CD4-positive, alpha-beta memory T cell (primary cell): ENCODE results near the gene PLVAP. TPM values are rescaled to one million over a fixed set of nuclear protein-coding genes. Genes with fewer than 3 reads are reported as not detected.

Experiments
- CTCF ChIA-PET: fragments of 350-600 bp; sonication (Branson Sonifier 250); formaldehyde crosslinking; loops from one replicate; lab custom pipeline; 2021; ENCODE audit warnings: inconsistent platforms; ENCODE audit not compliant: partially characterized antibody; lab: Charles Lee
- POLR2A ChIA-PET: fragments of 350-600 bp; sonication (Branson Sonifier 250); formaldehyde crosslinking; loops from one replicate; lab custom pipeline; 2021; ENCODE audit not compliant: partially characterized antibody; lab: Charles Lee
- DNase-seq, 5 donors: peaks; one replicate each; pipeline versions ENCODE4 v3.0.0 to v3.0.0-alpha.2; 2020 to 2022; ENCODE audit warnings: mixed read lengths in 1 of 5
- H3K27ac ChIP-seq: one replicate; pipeline ENCODE4 v1.7.0; 2013; ENCODE audit warnings: low read depth, low read length
- H3K27me3 ChIP-seq: 2 replicates; pipeline ENCODE4 v1.7.0; 2013; ENCODE audit warnings: mild to moderate bottlenecking, low read length, moderate library complexity; ENCODE audit not compliant: insufficient read depth
- H3K36me3 ChIP-seq: 2 replicates; pipeline ENCODE4 v1.7.0; 2013; ENCODE audit warnings: mild to moderate bottlenecking, low read length, moderate library complexity; ENCODE audit not compliant: insufficient read depth
- H3K4me1 ChIP-seq: 2 replicates; pipeline ENCODE4 v1.7.0; 2013; ENCODE audit warnings: mild to moderate bottlenecking, low read length, moderate library complexity; ENCODE audit not compliant: insufficient read depth
- H3K4me3 ChIP-seq, 2 donors: one replicate each; pipeline ENCODE4 v1.7.0; 2013; ENCODE audit warnings: low read length in 2 of 2, mild to moderate bottlenecking in 1 of 2
- H3K9me3 ChIP-seq, 2 donors: one replicate each; pipeline ENCODE4 v1.7.0; 2013; ENCODE audit warnings: low read length in 2 of 2, control low read depth in 1 of 2; ENCODE audit not compliant: control insufficient read depth in 1 of 2
- H3K27ac Mint-ChIP-seq, 7 donors: one replicate each; pipeline ENCODE4 v1.8.0; 2020 to 2021; ENCODE audit warnings: mixed read lengths in 7 of 7, mild to moderate bottlenecking in 6 of 7, inconsistent platforms in 3 of 7, moderate library complexity in 3 of 7
- H3K27me3 Mint-ChIP-seq, 2 donors: one replicate each; pipeline ENCODE4 v1.8.0; 2020 to 2021; ENCODE audit warnings: mixed read lengths in 2 of 2
- H3K36me3 Mint-ChIP-seq, 2 donors: one replicate each; pipeline ENCODE4 v1.8.0; 2020 to 2021; ENCODE audit warnings: mixed read lengths in 2 of 2, inconsistent platforms in 1 of 2, mild to moderate bottlenecking in 1 of 2
- H3K4me1 Mint-ChIP-seq, 4 donors: one replicate each; pipeline ENCODE4 v1.8.0; 2020 to 2021; ENCODE audit warnings: mixed read lengths in 4 of 4, mild to moderate bottlenecking in 1 of 4
- H3K4me3 Mint-ChIP-seq, 8 donors: one replicate each; pipeline ENCODE4 v1.8.0; 2020 to 2021; ENCODE audit warnings: mixed read lengths in 8 of 8, mild to moderate bottlenecking in 7 of 8, moderate library complexity in 6 of 8, inconsistent platforms in 3 of 8
- H3K9me3 Mint-ChIP-seq, 8 donors: one replicate each; pipeline ENCODE4 v1.8.0; 2020 to 2021; ENCODE audit warnings: mixed read lengths in 8 of 8, mild to moderate bottlenecking in 5 of 8, inconsistent platforms in 3 of 8, moderate library complexity in 1 of 8
- intact Hi-C: fragments of 100-400 bp; cut with micrococcal nuclease; formaldehyde crosslinking; loops from one replicate; pipeline ENCODE4 v1.15.1; 2023
- polyA plus RNA-seq, 2 donors: library from polyadenylated mRNA; unstranded; fragments of 300-500 nt; fragmentation: Illumina TruSeq; gene quantifications; one replicate each; pipeline ENCODE4 v1.2.3, GENCODE V29; 2021
- total RNA-seq, 2 experiments: library from RNA; stranded (reverse); gene quantifications; one replicate each; pipeline ENCODE4 v1.2.3, GENCODE V29; 2021

The PLVAP gene
- total and polyA plus RNA-seq, 4 experiments from 2014 or later = 0.23 TPM; not detected in 3

GRCh38 chr19:17357724-17358123, 19.4 kb downstream of the PLVAP start:
- H3K36me3 ChIP-seq = no peaks in the 10 kb centered on the region
- intact Hi-C loops = no loop called here
- H3K27me3 ChIP-seq = no peaks in the 10 kb centered on the region
- ChIA-PET CTCF (interaction anchor here (2.5 kb wide), 1 partner anchor 12 kb away, joined by 8 read pairs; no protein-coding TSS in a partner anchor), POLR2A (no interaction called here)
- H3K4me1 Mint-ChIP-seq = no peaks in the 10 kb centered on the region
- no peak for DNase-seq
- no peaks in the 10 kb centered on the region for H3K4me1 ChIP-seq
- no peak overlapping the region for H3K27ac Mint-ChIP-seq
- H3K36me3 Mint-ChIP-seq = no peaks in the 10 kb centered on the region
- no peaks in the 10 kb centered on the region for H3K9me3 ChIP-seq
- H3K9me3 Mint-ChIP-seq = peaks cover 0 to 2% (median 0%) of the 10 kb centered on the region in 8 donors
- H3K4me3 Mint-ChIP-seq = no peak overlapping the region
- peaks cover 0 to 5% of the 10 kb centered on the region in 2 donors for H3K27me3 Mint-ChIP-seq
- no peak overlapping the region for H3K4me3 ChIP-seq
- H3K27ac ChIP-seq = no peak overlapping the region

GRCh38 chr19:17357078-17357666, 20.0 kb downstream of the PLVAP start:
- H3K4me1 ChIP-seq = no peaks in the 10 kb centered on the region
- ChIA-PET POLR2A (no interaction called here), CTCF (interaction anchor here (2.5 kb wide), 1 partner anchor 12 kb away, joined by 8 read pairs; no protein-coding TSS in a partner anchor)
- no peaks in the 10 kb centered on the region for H3K27me3 ChIP-seq
- no peak for DNase-seq
- Mint-ChIP-seq H3K36me3 (no peaks in the 10 kb centered on the region), H3K27me3 (peaks cover 0 to 6% of the 10 kb centered on the region in 2 donors), H3K27ac (no peak overlapping the region), H3K4me3 (no peak overlapping the region), H3K9me3 (peaks cover 0 to 2% (median 0%) of the 10 kb centered on the region in 8 donors), H3K4me1 (no peaks in the 10 kb centered on the region)
- H3K36me3 ChIP-seq = no peaks in the 10 kb centered on the region
- H3K4me3 ChIP-seq = no peak overlapping the region
- intact Hi-C loops = no loop called here
- no peak overlapping the region for H3K27ac ChIP-seq
- H3K9me3 ChIP-seq = no peaks in the 10 kb centered on the region

GRCh38 chr19:17353386-17353785, 23.8 kb downstream of the PLVAP start:
- Mint-ChIP-seq H3K4me1 (peaks cover 0 to 5% (median 1%) of the 10 kb centered on the region in 4 donors), H3K27me3 (peaks cover 7 to 17% of the 10 kb centered on the region in 2 donors), H3K27ac (peak overlapping the region in 1 of 7 donors; percentile 15), H3K4me3 (no peak overlapping the region), H3K36me3 (no peaks in the 10 kb centered on the region), H3K9me3 (peaks cover 0 to 2% (median 0%) of the 10 kb centered on the region in 8 donors)
- Histone ChIP-seq H3K36me3 (no peaks in the 10 kb centered on the region), H3K4me1 (no peaks in the 10 kb centered on the region), H3K9me3 (no peaks in the 10 kb centered on the region), H3K27me3 (no peaks in the 10 kb centered on the region), H3K4me3 (no peak overlapping the region), H3K27ac (no peak overlapping the region)
- ChIA-PET POLR2A (no interaction called here), CTCF (no interaction called here)
- intact Hi-C loops = no loop called here
- DNase-seq = no peak

DNA sequence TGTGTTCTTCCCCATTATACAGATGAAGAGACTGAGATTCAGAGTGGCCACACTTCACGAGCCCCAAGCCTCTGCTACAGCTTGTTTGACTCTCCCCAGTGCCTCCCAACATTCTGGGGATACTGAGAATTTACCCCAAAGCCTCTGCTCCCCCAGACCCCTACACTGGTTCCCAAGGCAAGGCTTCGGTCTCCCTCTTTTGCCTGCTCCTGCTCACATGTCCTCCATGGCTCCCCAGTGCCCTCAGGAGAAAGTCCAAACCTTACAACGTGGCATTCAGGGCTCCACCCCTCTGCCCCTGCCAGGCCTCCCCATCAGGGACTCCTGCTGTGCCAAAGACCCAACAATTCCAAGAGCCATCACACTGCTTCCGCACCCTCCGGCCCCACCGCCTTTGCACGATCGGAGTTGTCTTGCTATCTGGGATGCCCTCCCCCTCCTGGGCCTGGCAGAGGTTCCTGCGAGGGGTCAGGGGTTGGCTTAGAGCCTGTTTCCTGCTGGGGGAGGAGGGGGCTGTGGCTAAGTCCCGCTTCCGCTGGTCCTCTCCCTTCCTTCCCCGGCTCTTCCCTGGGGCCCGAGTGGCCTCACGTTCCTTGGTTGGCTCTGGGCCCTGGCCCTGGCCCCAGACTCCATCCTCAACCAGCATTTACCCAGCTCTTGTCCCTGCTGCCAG, 24.4 kb downstream of the PLVAP start:
- H3K4me3 Mint-ChIP-seq = no peak overlapping the region
- H3K9me3 Mint-ChIP-seq = peaks cover 0 to 2% (median 0%) of the 10 kb centered on the region in 8 donors
- H3K4me1 Mint-ChIP-seq = peaks cover 0 to 5% (median 1%) of the 10 kb centered on the region in 4 donors
- no peak overlapping the region for H3K27ac ChIP-seq
- no peaks in the 10 kb centered on the region for H3K4me1 ChIP-seq
- peaks cover 10 to 19% of the 10 kb centered on the region in 2 donors for H3K27me3 Mint-ChIP-seq
- intact Hi-C loops = no loop called here
- H3K27me3 ChIP-seq = no peaks in the 10 kb centered on the region
- H3K36me3 ChIP-seq = no peaks in the 10 kb centered on the region
- POLR2A ChIA-PET = no interaction called here
- H3K9me3 ChIP-seq = no peaks in the 10 kb centered on the region
- no peak overlapping the region for H3K4me3 ChIP-seq
- no peaks in the 10 kb centered on the region for H3K36me3 Mint-ChIP-seq
- no peak for DNase-seq
- no peak overlapping the region for H3K27ac Mint-ChIP-seq
- CTCF ChIA-PET = no interaction called here

DNA sequence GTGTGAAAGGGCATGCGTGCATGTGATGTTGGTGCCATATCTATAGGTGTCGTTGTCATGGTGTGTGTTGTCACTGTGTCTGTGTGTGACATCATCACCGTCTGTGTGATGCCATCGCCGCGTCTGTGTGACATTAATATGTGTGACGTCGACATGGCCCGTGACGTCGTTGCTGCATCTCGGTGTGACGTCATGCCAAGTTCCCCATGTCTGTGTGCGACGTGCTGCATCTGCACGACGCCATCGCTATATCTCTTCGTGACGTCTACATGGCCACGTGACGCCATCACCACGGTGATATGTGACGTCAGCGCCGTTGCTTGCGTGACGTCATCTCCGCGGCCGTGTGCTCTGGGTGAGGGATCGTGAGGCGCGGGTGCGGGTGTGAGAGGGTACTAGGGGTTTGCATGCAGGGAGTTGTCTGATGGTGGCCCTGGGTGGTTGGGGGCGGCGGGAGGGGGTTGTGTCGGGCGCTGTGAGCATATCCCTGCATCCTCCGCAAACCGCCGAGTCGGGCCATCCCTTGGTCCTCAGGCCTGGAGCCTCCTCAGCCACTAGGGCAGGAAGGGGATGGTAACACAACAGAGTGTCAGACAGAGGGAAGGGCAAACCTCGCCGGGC, 25.2 kb downstream of the PLVAP start:
- POLR2A ChIA-PET = no interaction called here
- H3K9me3 ChIP-seq = no peaks in the 10 kb centered on the region
- CTCF ChIA-PET = no interaction called here
- no peaks in the 10 kb centered on the region for H3K36me3 ChIP-seq
- Mint-ChIP-seq H3K4me1 (peaks cover 0 to 5% (median 1%) of the 10 kb centered on the region in 4 donors), H3K27ac (no peak overlapping the region), H3K9me3 (peaks cover 0 to 2% (median 0%) of the 10 kb centered on the region in 8 donors), H3K27me3 (peaks cover 10 to 22% of the 10 kb centered on the region in 2 donors), H3K36me3 (no peaks in the 10 kb centered on the region), H3K4me3 (no peak overlapping the region)
- H3K4me1 ChIP-seq = no peaks in the 10 kb centered on the region
- intact Hi-C loops = no loop called here
- no peak overlapping the region for H3K27ac ChIP-seq
- DNase-seq = no peak
- no peaks in the 10 kb centered on the region for H3K27me3 ChIP-seq
- no peak overlapping the region for H3K4me3 ChIP-seq

GRCh38 chr19:17348700-17349099, 28.4 kb downstream of the PLVAP start:
- no peaks in the 10 kb centered on the region for H3K9me3 ChIP-seq
- H3K9me3 Mint-ChIP-seq = no peaks in the 10 kb centered on the region
- no peaks in the 10 kb centered on the region for H3K4me1 ChIP-seq
- POLR2A ChIA-PET = no interaction called here
- CTCF ChIA-PET = interaction anchor here (0.8 to 2.1 kb wide), 2 partner anchors 15 to 37 kb away, joined by 3 to 8 read pairs; no protein-coding TSS in a partner anchor
- H3K27ac ChIP-seq = no peak overlapping the region
- H3K27ac Mint-ChIP-seq = no peak overlapping the region
- H3K4me3 ChIP-seq = no peak overlapping the region
- H3K4me1 Mint-ChIP-seq = peaks cover 5 to 11% (median 7%) of the 10 kb centered on the region in 4 donors
- peaks cover 10 to 22% of the 10 kb centered on the region in 2 donors for H3K27me3 Mint-ChIP-seq
- no peak for DNase-seq
- no peaks in the 10 kb centered on the region for H3K27me3 ChIP-seq
- intact Hi-C loops = no loop called here
- H3K4me3 Mint-ChIP-seq = no peak overlapping the region
- no peaks in the 10 kb centered on the region for H3K36me3 Mint-ChIP-seq
- no peaks in the 10 kb centered on the region for H3K36me3 ChIP-seq

DNA sequence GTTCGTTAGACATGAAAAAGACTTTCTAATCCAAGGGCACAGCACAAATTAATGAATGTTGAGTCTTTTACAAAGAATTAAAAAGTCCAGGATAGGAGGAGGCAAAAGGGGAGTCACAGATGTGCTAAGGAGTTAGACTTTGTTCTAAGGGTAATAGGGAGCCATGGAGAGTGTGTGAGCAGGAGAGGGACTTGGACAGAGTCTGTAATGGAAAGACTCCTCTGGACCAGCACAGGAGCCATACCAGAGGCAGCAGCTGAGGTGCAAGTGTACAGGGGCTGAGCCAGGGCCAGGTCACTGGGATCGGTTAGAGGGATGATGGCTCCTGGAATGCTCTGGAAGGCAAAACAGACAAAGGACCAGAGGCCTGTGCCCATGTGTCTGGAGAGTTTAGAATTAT, 29.3 kb downstream of the PLVAP start:
- intact Hi-C loops = no loop called here
- ChIA-PET CTCF (interaction anchor here (1.2 to 4.0 kb wide), 5 partner anchors 13 to 117 kb away, joined by 4 to 24 read pairs (median 11); partner anchors contain the start of gene ANO8), POLR2A (no interaction called here)
- H3K4me1 ChIP-seq = no peaks in the 10 kb centered on the region
- Mint-ChIP-seq H3K4me3 (no peak overlapping the region), H3K9me3 (no peaks in the 10 kb centered on the region), H3K27ac (no peak overlapping the region), H3K36me3 (no peaks in the 10 kb centered on the region), H3K4me1 (peaks cover 5 to 11% (median 7%) of the 10 kb centered on the region in 4 donors), H3K27me3 (peaks cover 10 to 17% of the 10 kb centered on the region in 2 donors)
- no peak overlapping the region for H3K4me3 ChIP-seq
- no peaks in the 10 kb centered on the region for H3K9me3 ChIP-seq
- H3K27ac ChIP-seq = no peak overlapping the region
- no peaks in the 10 kb centered on the region for H3K36me3 ChIP-seq
- no peak for DNase-seq
- no peaks in the 10 kb centered on the region for H3K27me3 ChIP-seq
